B cell (primary cell): ENCODE measurements around the gene UBXN2A.

Experiments
- EZH2 ChIP-seq: IDR thresholded peaks from 2 replicates; pipeline ENCODE4 v1.6.1; 2012; ENCODE audit warnings: borderline replicate concordance, low read depth, mild to moderate bottlenecking, moderate library complexity, low read length; ENCODE audit not compliant: insufficient read depth, poor library complexity, severe bottlenecking
- TF ChIP-seq, protein P1 (sequence below): fragments of 200-600 bp; IDR thresholded peaks from one replicate; pipeline ENCODE4 v1.8.0; 2022; ENCODE audit warnings: antibody characterized with exemption, mild to moderate bottlenecking

DNA sequence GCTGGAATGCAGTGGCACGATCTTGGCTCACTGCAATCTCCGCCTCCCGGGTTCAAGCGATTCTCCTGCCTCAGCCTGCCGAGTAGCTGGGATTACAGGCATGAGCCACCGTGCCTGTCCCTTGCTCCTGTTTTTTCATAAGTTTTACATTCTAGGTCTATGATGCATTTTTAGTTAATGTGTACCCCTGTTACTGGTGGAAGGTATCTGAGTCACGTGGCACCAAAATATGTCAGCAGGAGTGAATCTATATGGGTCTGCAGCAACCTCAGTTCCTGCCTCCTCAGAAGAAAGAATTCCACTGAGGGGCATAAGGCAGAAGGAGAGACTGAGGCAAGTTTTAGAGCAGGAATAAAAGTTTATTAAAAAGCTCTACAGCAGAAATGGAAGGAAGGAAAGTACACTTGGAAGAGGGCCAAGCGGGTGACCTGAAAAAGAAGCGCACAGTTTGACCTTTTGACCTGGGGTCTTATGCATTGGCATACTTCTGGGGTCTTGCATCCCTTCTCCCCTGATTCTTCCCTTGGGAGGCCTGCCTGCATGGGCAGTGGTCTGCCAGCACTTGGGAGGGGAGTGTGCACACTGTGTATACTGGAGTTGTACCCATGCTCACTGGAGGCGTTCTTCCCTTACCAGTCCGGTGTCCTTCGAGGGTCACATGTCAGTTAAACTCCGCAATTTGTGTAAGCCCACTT is 68.6 kb downstream of the UBXN2A start:
- no peak for TF ChIP-seq EZH2
- TF ChIP-seq, protein P1, sequence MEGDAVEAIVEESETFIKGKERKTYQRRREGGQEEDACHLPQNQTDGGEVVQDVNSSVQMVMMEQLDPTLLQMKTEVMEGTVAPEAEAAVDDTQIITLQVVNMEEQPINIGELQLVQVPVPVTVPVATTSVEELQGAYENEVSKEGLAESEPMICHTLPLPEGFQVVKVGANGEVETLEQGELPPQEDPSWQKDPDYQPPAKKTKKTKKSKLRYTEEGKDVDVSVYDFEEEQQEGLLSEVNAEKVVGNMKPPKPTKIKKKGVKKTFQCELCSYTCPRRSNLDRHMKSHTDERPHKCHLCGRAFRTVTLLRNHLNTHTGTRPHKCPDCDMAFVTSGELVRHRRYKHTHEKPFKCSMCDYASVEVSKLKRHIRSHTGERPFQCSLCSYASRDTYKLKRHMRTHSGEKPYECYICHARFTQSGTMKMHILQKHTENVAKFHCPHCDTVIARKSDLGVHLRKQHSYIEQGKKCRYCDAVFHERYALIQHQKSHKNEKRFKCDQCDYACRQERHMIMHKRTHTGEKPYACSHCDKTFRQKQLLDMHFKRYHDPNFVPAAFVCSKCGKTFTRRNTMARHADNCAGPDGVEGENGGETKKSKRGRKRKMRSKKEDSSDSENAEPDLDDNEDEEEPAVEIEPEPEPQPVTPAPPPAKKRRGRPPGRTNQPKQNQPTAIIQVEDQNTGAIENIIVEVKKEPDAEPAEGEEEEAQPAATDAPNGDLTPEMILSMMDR, result no peak
